HG03521 (cell line): ENCODE data around the gene DOP1A.

ENCODE experiments used
- ATAC-seq: cut with Tn5 transposase; IDR thresholded peaks from one replicate; pipeline ENCODE4 v1.9.1; 2021; ENCODE audit warnings: mild to moderate bottlenecking, moderate library complexity; ENCODE audit not compliant: unreplicated experiment

Gene DOP1A

DNA sequence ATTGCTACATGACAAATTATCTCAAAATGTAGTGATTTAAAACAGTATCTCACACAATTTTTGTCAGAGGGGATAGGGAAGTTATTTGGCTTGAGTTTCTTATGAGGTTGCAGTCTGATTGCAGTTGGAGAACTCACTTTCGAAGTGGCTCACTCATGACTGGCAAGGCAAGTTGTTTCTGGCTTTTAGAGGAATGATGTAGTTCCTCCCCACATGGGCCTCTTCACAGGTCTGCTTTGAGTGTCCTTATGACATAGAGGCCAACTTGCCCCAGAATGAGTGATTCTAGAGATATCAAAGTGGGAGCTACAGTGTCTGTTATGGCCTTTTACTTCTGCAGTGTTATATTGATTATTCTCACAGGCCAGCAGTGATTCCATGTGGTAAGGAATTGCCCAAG is 6.1 kb downstream of the DOP1A start:
- no peak for ATAC-seq

DNA sequence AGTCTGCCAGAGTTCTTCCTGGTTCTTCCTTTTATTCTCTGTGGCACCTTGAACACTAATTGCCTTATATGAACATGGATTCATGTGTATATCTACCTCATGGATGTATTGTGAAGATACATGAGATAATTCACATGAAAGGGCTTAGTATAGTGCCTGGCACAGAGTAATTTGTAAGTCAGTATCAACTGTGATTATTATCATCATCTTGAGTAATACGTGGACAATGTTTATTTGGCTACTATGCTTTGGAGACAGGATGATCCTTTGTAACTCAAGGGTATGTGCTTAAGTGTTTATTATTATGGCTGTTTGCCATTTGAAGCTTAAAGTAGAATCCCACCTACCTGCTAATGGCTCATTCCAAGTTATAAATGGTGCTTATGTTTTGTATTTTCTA is 16.0 kb downstream of the DOP1A start:
- ATAC-seq = no peak

DNA sequence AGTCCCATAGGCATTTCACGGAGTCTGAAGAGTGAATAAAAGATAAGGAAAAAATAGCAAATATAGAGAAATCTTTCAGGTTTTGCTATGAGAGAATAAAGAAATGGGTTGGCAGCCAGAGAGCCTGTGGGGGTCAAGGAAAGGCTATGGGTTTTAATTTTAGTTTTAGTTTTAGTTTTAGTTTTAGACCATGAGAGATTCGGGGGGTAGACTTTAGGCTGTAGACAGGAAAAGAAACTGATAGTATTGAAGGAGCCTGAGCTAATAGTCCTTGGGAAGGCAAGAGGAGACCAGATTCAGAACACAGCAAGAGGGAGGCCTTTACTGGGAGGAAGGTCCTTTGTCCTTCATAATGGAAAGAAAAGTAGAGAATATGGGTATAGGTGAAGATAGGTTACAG is 19.3 kb downstream of the DOP1A start:
- peak; percentile 98 for ATAC-seq

DNA sequence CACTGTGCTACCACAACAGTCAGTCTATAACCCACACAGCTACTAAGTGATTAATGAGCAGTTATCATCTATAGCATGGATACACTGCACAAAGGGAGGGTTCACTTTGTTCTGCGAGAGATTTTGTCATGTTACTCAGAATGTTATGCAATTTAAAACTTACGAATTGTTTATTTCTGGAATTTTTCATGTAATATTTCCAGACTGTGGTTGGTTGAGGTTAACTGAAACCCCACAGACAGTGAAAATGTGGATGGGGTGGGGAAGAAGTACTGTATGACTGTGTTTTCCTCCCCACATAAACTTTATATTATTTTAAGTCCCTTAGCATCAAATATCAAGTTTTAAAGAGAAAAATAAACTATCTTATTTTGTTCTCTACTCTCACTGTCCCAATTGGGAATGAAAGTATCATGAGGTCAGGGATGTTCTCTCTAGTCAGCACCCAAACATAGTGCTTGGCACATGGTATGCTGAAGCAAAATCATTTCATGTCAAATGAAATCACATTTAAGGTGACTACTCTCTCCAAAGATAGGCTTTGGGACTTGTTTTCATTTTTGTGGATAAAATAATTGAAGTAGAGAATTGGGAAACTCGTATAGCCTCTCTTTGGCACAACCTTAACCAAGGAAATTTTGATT is 25.4 kb downstream of the DOP1A start:
- no peak for ATAC-seq

DNA sequence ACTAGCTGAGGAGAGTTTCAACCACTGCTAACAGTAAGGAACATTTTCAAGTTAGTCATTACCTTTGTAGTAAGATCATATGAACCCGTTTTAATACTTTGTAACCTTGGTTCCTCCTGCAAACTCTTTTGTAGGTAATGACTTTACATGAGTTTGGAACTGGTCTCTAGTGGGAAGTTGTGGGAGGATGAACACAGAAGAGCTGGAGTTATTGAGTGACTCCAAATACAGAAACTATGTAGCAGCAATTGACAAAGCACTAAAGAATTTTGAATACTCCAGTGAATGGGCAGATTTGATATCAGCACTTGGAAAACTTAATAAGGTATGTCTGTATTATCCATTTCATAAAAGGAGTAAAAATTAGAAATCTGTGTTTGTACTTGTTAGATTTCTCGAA is 29.3 kb downstream of the DOP1A start:
- no peak for ATAC-seq

DNA sequence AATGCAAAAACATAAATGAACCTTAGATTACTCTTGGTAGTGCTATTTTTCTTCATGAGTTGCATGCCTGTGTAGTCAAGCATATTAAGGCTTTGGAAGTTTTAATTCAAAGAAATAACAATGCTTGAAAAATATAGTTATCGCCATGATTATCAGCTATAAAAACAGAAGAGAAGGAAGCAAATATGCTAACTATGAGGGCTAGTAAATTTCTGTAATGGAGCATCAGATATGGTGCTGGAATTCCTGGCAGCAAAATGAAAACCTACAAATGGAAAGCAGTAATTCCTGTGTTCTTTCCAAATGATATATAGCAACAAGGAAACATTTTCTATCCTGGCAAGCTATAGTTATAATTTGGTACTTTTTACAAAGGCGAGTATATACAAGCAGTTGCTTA is 29.7 kb downstream of the DOP1A start:
- ATAC-seq = no peak

DNA sequence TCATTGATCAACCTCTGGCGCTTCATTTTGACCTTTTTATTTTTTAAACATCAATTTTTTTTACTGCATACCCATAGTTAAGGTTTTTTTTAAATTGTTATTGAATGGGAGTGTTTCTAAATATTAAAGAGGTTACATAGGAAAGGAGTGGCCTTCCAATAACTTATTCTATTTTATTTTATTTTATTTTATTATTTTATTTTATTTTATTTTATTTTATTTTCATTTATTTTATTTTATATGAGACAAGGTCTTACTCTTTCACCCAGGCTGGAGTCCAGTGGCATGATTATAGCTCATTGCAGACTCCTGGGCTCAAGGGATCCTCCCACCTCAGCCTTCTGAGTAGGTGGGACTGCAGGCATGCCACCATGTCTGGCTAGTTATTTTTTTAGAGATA is 30.2 kb downstream of the DOP1A start:
- no peak for ATAC-seq

DNA sequence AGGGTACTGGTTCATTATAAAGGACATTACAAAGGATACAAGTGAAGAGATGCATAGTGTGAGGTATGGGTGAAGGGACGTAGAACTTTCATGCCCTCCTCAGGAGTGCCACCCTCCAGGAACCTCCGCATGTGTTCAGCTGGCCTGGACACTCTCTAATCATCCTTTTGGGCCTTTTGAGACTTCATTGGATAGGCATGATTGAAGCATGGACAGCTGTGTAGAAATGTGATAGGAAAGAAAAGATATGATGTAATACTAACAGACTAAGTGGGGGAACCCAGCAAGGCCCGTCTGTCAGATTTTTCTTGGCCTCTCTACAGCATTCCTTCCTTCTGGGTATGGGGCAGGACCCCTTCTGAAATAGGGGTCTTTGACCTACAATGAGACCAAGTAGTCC is 31.1 kb downstream of the DOP1A start:
- ATAC-seq = no peak

DNA sequence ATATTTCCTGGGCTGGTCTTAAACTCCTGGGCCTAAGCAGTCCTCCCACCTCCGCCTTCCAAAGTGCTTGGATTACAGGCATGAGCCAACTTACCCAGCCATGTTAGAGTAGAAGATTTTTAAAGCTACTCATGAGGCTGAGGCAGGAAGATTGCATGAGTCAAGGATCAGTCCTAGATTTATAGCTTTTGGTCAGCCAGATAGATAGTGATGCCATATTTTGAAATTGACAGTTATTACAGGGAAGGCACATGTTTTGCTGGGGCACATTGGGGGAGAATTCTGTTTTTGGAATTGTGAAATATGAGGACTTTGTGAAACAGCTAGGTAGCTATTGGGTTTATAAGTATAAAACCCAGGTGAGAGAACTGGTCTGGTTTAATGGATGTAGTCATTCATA is 40.9 kb downstream of the DOP1A start:
- no peak for ATAC-seq

DNA sequence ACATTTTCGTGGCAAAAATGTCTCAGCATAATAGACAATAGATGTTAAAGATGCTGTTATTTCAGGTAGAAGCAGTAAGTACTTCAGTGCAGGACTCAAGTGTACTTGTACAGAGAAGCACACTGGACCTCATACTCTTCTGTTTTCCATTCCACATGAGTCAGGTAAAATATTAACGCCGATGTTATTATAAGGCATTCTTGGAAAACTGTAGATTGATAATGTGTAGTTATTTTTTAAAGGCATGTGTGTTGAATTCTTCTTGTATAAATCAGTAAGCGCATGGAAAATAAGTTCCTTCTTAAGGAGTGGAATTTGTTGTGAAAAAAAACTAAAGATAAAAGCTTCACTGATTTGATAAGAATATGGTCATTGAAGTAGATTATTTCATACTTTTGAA is 45.8 kb downstream of the DOP1A start:
- ATAC-seq = no peak

DNA sequence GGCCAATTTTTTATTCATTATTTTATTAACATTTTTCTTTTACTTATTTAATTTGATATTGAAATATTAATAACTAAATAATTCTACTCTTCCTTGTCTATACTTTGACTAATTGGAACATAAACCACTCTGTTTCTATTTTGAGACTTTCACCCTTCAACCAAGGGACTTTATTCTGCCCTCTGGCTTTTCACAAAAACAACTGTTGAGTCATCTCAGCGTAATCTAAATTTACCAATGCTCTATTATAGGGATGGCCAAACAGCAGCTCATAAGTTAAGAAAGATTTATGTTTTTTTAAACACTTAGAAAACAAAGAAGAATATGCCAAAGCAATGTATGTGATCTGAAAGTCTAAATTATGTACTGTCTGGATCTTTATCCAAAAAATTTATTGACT is 46.7 kb downstream of the DOP1A start:
- ATAC-seq = no peak

DNA sequence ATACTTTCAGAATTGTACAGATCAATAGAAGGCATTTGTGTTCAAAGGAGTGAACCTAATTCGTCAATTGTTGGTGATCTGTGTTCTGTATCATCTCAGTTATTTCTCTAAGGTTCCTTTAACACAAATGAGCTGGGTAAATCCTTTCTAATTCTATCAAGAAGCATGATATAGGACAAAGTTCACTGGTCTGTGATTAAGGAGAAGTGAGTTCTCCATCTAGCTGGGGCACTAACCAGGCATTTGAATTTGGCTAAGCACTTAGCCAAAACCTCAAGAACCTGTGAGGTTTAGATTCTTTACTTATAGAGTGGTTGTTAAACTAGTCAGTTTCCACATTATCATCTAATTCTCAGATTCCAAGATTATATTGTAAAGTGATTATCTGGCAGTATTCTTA is 50.3 kb downstream of the DOP1A start:
- ATAC-seq = no peak

DNA sequence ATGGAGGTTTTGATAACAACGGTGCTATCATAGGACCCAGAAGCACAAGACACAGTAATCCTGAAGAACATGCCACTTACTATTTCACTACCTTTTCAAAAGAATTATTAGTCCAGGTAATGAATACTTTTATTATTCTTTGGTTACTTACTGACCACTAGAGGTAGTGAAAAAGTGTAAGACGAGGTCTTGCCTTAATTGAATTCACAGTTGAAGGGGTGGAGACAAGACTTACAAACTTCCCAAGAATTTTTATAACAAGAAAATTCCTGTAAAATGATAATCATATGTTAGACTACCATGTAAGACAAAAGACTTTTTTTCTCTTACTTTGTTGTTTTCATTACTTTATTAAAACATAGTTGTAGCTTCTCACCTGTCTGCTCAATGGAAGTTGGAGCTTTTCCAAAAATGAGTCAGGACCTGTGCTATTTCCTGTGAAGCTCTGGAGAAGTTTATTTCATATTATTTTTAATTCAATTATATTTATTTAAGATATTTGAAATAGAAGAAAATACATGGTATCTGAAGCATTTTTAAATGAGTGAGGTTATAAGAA is 52.4 kb downstream of the DOP1A start:
- ATAC-seq = no peak

DNA sequence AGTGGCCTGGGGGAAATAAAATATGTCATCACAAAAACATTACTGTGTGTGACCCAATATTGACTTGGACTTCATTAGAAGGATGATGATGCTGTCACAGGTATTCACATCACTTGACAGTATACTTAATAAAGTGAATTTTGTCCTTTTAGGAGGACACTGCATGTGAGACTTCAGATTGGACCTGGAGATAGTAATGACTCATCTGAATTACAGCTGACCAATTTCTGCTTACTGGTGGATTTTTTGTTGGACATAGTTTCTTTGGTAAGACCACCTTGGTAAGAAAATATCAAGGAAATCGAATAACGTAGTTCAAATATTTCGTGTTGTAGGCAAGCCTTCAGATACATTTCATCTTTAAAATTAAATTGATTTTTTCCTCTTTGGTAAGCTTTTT is 57.1 kb downstream of the DOP1A start:
- no peak for ATAC-seq

DNA sequence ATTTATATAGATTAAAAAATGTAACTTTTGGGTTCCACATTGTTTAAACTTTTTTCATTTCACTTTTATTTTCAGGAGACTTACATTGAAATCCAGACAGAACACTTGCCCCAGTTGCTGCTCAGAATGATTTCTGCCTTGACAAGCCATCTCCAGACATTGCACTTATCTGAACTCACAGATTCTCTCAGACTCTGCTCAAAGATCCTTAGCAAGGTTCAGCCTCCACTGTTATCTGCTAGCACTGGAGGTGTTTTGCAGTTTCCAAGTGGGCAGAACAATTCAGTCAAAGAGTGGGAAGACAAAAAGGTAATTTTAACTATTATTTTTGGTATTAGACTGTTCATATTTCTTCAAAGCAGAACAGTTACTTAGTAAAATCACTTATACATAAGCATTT is 58.0 kb downstream of the DOP1A start:
- ATAC-seq = no peak

DNA sequence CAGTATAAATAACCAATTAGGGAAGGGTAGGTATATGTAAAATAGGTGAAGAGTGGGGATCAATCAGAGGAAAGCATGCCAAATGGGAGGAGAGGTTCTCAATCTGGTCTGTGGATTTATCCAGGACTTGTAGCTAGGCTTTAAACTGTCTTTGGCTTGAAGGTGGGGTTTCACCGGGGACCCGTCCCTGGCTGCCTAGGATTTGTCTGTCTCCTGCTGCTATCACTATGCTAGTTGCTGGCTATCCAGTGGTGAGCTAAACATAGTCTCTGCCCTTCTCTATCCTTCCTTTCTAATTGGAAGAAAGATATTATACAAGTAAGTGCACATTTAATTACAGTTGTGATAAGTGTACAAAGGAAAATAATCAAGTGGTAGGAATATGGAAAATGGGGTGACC is 58.8 kb downstream of the DOP1A start:
- ATAC-seq = no peak

DNA sequence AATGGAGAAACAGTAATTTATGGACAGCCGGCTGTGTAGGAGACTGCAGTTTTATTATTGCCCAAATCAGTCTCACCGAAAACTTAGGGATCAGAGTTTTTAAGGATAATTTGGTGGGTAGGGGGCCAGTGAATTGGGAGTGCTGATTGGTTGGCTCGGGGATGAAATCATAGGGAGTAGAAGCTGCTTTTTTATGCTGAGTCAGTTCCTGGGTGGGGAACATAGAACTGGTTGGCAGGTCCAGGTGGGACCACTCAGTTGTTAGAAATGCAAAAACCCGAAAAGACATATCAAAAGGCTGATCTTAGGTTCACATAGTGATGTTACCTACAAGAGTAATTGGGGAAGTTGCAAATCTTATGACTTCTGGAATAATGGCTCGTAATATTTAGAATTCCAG is 59.3 kb downstream of the DOP1A start:
- ATAC-seq = no peak

DNA sequence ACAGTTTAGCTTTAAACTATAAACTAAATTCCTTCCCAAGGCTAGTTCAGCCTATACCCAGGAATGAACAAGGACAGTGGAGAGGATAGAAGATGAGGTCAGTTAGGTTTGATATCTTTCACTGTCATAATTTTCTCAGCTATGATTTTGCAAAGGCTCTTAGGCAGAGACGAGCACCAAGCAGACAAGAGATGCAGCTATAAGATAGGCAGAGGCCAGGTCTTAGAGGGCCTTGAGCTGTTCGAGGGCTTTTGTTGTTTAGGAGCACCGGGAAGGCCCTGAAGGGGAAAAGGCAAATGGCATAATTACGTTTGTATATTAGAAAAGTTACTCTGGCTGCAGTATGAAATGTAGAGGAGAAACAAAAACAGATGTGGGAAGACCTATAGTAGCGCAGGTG is 59.8 kb downstream of the DOP1A start:
- no peak for ATAC-seq

DNA sequence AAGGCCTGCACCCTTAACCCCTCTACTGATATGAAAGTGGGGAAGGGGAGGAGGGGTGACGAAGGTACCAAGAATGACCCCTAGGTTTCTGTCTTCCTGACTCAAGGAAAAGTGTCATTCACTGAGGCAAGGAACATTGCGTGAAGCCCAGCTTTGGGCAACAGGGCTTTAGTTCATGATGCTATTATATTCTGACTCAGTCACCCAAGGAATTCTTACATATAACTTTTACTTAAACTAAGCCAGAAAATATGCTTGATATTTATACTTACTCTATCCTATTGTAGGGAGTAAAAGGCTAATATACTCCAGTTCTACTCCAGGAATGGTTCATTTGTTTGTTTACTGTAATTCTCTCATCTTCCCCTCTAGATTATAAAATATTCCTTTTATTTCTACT is 60.5 kb downstream of the DOP1A start:
- no peak for ATAC-seq

DNA sequence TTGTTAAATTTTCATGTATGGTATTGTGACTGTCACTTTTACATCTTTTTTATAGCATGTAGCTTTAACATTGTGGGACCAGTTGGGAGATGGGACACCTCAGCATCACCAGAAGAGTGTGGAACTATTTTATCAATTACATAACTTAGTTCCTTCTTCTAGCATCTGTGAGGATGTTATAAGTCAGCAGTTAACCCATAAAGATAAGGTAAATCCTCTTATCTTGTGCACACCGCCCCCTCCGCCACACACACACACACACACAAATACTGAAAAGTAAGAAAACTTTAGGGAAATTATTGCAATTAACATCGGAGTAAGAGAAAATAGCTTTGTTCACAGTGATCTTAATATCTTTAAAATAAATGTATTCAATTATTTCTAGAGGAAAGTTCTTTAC is 64.7 kb downstream of the DOP1A start:
- ATAC-seq = no peak

DNA sequence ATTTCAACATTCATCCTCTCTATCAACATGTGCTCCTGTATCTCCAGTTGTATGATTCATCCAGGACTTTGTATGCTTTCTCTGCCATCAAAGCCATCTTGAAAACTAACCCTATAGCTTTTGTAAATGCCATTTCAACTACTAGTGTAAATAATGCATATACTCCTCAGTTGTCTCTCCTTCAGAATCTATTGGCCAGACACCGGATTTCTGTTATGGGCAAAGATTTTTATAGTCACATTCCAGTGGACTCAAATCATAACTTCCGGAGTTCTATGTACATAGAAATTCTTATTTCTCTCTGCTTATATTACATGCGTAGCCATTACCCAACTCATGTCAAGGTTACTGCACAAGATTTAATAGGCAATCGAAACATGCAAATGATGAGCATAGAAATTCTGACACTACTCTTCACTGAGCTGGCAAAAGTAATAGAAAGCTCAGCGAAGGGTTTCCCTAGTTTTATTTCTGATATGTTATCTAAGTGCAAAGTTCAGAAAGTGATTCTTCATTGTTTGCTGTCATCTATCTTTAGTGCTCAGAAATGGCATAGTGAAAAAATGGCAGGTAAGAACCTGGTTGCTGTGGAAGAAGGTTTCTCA is 70.7 kb downstream of the DOP1A start:
- no peak for ATAC-seq

DNA sequence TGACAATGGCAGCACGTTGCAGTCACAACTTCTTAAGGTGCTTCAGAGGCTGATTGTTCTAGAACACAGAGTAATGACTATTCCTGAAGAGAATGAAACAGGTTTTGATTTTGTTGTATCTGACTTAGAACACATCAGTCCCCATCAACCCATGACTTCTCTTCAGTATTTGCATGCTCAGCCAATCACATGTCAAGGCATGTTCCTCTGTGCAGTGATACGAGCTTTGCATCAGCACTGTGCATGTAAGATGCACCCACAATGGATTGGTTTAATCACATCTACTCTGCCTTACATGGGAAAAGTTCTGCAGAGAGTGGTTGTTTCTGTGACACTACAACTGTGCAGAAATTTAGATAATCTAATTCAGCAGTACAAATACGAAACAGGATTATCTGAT is 71.3 kb downstream of the DOP1A start:
- no peak for ATAC-seq

DNA sequence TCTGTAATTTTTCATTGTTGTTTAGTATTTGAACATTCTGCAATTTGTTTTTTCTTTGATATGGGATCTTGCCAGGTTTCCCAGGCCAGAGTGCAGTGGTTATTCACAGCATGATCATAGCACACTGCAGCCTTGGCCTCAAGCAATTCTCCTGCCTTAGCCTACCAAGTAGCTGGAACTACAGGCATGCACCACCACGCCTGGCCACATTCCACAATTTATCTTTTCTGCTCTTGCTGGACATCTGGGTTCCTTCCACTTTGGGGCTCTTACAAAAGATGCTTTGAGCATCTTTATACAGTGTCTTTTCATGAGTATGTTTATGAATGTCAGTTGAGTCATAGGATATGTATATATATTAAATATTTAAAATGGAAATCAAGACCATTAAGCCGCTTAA is 83.6 kb downstream of the DOP1A start:
- no peak for ATAC-seq
